ENCODE measurements around the gene GIMAP8. TPM values are rescaled to one million over a fixed set of nuclear protein-coding genes. Genes with fewer than 3 reads are reported as not detected.

GIMAP8 gene
- total and polyA plus RNA-seq, 2 of the 8 experiments (the other 6 are each of a cell fraction or from before 2014, with no cell fraction given): not detected

DNA sequence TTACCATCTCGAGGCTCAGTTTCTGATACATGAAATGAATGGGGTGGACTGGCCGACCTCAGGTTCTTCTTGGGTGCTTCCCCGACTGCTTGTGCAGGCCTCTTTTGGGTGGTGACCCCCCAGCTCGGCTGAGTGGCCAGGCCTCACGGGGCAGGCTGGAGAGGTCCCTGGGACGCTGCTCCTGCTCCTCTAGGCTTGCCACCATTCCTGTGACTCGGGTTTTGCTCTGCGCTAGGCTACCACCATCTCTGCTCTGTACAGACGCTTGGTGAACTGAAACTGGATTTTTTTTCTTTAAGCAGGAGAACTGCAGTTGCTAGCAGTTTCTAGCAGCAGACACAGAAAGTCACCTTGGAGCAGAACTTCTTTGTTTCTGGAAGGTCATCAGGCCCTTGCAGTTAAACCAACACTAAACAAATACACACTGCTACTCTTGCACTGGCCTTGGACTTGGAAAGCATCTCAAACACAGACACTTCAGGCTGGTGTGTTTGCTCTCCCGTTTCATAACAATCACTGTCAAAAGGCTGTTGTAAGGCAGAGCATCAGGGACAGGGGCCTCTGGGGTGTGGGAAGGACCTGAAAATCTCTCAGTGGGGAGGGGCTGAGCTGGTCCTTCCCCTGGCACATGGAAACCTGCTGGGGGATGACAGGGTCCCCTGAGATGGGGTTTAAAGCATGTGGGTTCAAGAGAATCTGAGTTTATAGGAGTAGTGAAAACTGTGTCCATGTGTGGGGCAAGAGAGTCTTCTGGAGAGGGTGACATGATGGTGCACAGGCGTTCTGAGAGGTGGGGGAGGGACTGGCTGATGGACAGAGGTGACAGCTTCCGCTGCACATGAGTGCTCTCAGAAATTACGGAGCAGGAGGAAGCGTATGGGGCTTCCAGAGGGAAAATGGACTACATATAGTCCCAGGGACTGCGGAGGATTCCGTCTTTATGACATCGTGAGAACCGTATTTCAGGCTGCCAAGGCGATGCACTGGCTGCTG, 35.0 kb upstream of the GIMAP8 start (continued):
- no peak for TF ChIP-seq SIRT6 (IDR thresholded peaks at IDR 0.05; ENCODE audit: low read length)
- TF ChIP-seq JUND (IDR thresholded peaks at IDR 0.05; ENCODE audit: low read length): no peak
- no peak for TF ChIP-seq TEAD4 (IDR thresholded peaks at IDR 0.05; ENCODE audit: low read depth, low read length)

All from H1 (cell line).